Skeletal muscle tissue (tissue), 4 donors: Measurements from ENCODE around the gene EPHA2. TPM values are rescaled to one million over a fixed set of nuclear protein-coding genes. Genes with fewer than 3 reads are reported as not detected.
A peak's percentile ranks its signal among the peaks of the same experiment; 100 is the strongest.

Experiments
- H3K27ac ChIP-seq: one replicate; pipeline ENCODE4 v1.7.0; 2013; ENCODE audit warnings: mild to moderate bottlenecking, low read depth, low read length, inconsistent platforms
- H3K27me3 ChIP-seq, 3 donors: one replicate each; pipeline ENCODE4 v1.7.0; 2013; ENCODE audit warnings: low read length in 3 of 3; ENCODE audit not compliant: control insufficient read depth in 3 of 3, insufficient read depth in 3 of 3
- H3K36me3 ChIP-seq, 3 donors: one replicate each; pipeline ENCODE4 v1.7.0; 2013; ENCODE audit warnings: low read length in 3 of 3; ENCODE audit not compliant: control insufficient read depth in 3 of 3, insufficient read depth in 3 of 3
- H3K4me1 ChIP-seq, 3 donors: one replicate each; pipeline ENCODE4 v1.7.0; 2013; ENCODE audit warnings: low read length in 3 of 3, mild to moderate bottlenecking in 3 of 3; ENCODE audit not compliant: control insufficient read depth in 3 of 3, insufficient read depth in 3 of 3
- H3K4me3 ChIP-seq, 3 donors: one replicate each; pipeline ENCODE4 v1.7.0; 2013; ENCODE audit warnings: low read length in 3 of 3
- H3K9ac ChIP-seq, 3 donors: one replicate each; pipeline ENCODE4 v1.7.0; 2013; ENCODE audit warnings: low read length in 3 of 3, mild to moderate bottlenecking in 3 of 3, moderate library complexity in 2 of 3, low read depth in 1 of 3
- H3K9me3 ChIP-seq, 3 donors: one replicate each; pipeline ENCODE4 v1.7.0; 2013; ENCODE audit warnings: low read length in 3 of 3; ENCODE audit not compliant: control insufficient read depth in 3 of 3
- total RNA-seq: library from RNA; depleted of rRNA; stranded (reverse); fragments of >200 nt; gene quantifications from one replicate; pipeline ENCODE4 v1.2.3, GENCODE V29; 2014
- donor health status: Osteomylitis.

EPHA2 gene
- total RNA-seq, 1 donor from 2014 or later: 5.2 TPM

- H3K9me3 ChIP-seq: no peaks in the 10 kb centered on the region
- no peaks in the 10 kb centered on the region for H3K27me3 ChIP-seq
- H3K9ac ChIP-seq: no peak overlapping the region
- H3K4me3 ChIP-seq: no peak overlapping the region
- no peak overlapping the region for H3K27ac ChIP-seq
- H3K4me1 ChIP-seq: no peaks in the 10 kb centered on the region
- no peaks in the 10 kb centered on the region for H3K36me3 ChIP-seq
Measured at GRCh38 chr1:16161717-16162116, 5.8 kb upstream of the EPHA2 start.

GRCh38 chr1:16158993-16159831 is 3.3 kb upstream of the EPHA2 start:
- Histone ChIP-seq H3K36me3 (no peaks in the 10 kb centered on the region), H3K4me1 (peaks cover 13 to 16% (median 13%) of the 10 kb centered on the region in 3 donors), H3K9ac (no peak overlapping the region), H3K27ac (no peak overlapping the region), H3K9me3 (no peaks in the 10 kb centered on the region), H3K4me3 (no peak overlapping the region), H3K27me3 (peaks cover 0 to 3% (median 0%) of the 10 kb centered on the region in 3 donors)

- Histone ChIP-seq H3K36me3 (no peaks in the 10 kb centered on the region), H3K27ac (no peak overlapping the region), H3K9ac (no peak overlapping the region), H3K4me3 (no peak overlapping the region), H3K27me3 (peaks cover 0 to 5% (median 3%) of the 10 kb centered on the region in 3 donors), H3K4me1 (peaks cover 21 to 27% (median 24%) of the 10 kb centered on the region in 3 donors), H3K9me3 (no peaks in the 10 kb centered on the region)
Measured at GRCh38 chr1:16158025-16158424, 2.2 kb upstream of the EPHA2 start.

- H3K27ac ChIP-seq: no peak overlapping the region
- no peaks in the 10 kb centered on the region for H3K9me3 ChIP-seq
- no peak overlapping the region for H3K4me3 ChIP-seq
- peaks cover 23 to 33% (median 26%) of the 10 kb centered on the region in 3 donors for H3K4me1 ChIP-seq
- H3K27me3 ChIP-seq: peaks cover 0 to 8% (median 3%) of the 10 kb centered on the region in 3 donors
- peak overlapping the region in 1 of 3 donors; percentile 24 for H3K9ac ChIP-seq
- H3K36me3 ChIP-seq: no peaks in the 10 kb centered on the region
Measured at GRCh38 chr1:16156848-16157495, 1.1 kb upstream of the EPHA2 start.

- Histone ChIP-seq H3K27ac (peak overlapping the region; percentile 75), H3K4me1 (peaks cover 43 to 54% (median 48%) of the 10 kb centered on the region in 3 donors)
Measured at GRCh38 chr1:16153999-16154673, 1.7 kb downstream of the EPHA2 start.

GRCh38 chr1:16153096-16153998 is 2.5 kb downstream of the EPHA2 start:
- Histone ChIP-seq H3K4me3 (peak overlapping the region; percentile 40 to 79 (median 71)), H3K36me3 (peaks cover 0 to 11% (median 7%) of the 10 kb centered on the region in 3 donors), H3K9me3 (no peaks in the 10 kb centered on the region), H3K4me1 (peaks cover 43 to 54% (median 50%) of the 10 kb centered on the region in 3 donors), H3K27ac (peak overlapping the region; percentile 75), H3K27me3 (peaks cover 0 to 15% (median 14%) of the 10 kb centered on the region in 3 donors), H3K9ac (peak overlapping the region; percentile 51 to 77 (median 57))

More at GRCh38 chr1:16153999-16154673, 1.7 kb downstream of the EPHA2 start:
- H3K36me3 ChIP-seq: peaks cover 0 to 5% (median 0%) of the 10 kb centered on the region in 3 donors
- peaks cover 0 to 15% (median 10%) of the 10 kb centered on the region in 3 donors for H3K27me3 ChIP-seq
- no peaks in the 10 kb centered on the region for H3K9me3 ChIP-seq
- peak overlapping the region; percentile 40 to 77 (median 57) for H3K9ac ChIP-seq
- H3K4me3 ChIP-seq: peak overlapping the region; percentile 40 to 79 (median 71)

- H3K27me3 ChIP-seq: peaks cover 0 to 17% (median 15%) of the 10 kb centered on the region in 3 donors
- peak overlapping the region; percentile 75 for H3K27ac ChIP-seq
- H3K9me3 ChIP-seq: no peaks in the 10 kb centered on the region
- peaks cover 43 to 54% (median 52%) of the 10 kb centered on the region in 3 donors for H3K4me1 ChIP-seq
- H3K36me3 ChIP-seq: peaks cover 0 to 11% (median 11%) of the 10 kb centered on the region in 3 donors
- H3K9ac ChIP-seq: peak overlapping the region in 2 of 3 donors; percentile 43 to 77
- peak overlapping the region in 2 of 3 donors; percentile 71 to 79 for H3K4me3 ChIP-seq
Measured at GRCh38 chr1:16152481-16153087, 3.3 kb downstream of the EPHA2 start.

GRCh38 chr1:16151995-16152384 is 3.9 kb downstream of the EPHA2 start:
- Histone ChIP-seq H3K9ac (peak overlapping the region in 2 of 3 donors; percentile 51 to 60), H3K9me3 (no peaks in the 10 kb centered on the region), H3K4me3 (peak overlapping the region in 2 of 3 donors; percentile 29 to 56), H3K27me3 (peaks cover 0 to 22% (median 15%) of the 10 kb centered on the region in 3 donors), H3K36me3 (peaks cover 0 to 14% (median 11%) of the 10 kb centered on the region in 3 donors), H3K4me1 (peaks cover 48 to 59% (median 58%) of the 10 kb centered on the region in 3 donors), H3K27ac (peak overlapping the region; percentile 30)
